GDM1 (cell line): ENCODE data around the gene SLC39A1.
A peak's percentile ranks its signal among the peaks of the same experiment; 100 is the strongest.
"Not testable (repeated sequence)": the region's sequence is repeated elsewhere in the genome, so short reads cannot be mapped to it uniquely, and the experiment has no call there.

ENCODE experiments used
- DNase-seq: peaks from one replicate; lab custom pipeline; 2025; lab: John Stamatoyannopoulos, UW

The SLC39A1 gene

DNA sequence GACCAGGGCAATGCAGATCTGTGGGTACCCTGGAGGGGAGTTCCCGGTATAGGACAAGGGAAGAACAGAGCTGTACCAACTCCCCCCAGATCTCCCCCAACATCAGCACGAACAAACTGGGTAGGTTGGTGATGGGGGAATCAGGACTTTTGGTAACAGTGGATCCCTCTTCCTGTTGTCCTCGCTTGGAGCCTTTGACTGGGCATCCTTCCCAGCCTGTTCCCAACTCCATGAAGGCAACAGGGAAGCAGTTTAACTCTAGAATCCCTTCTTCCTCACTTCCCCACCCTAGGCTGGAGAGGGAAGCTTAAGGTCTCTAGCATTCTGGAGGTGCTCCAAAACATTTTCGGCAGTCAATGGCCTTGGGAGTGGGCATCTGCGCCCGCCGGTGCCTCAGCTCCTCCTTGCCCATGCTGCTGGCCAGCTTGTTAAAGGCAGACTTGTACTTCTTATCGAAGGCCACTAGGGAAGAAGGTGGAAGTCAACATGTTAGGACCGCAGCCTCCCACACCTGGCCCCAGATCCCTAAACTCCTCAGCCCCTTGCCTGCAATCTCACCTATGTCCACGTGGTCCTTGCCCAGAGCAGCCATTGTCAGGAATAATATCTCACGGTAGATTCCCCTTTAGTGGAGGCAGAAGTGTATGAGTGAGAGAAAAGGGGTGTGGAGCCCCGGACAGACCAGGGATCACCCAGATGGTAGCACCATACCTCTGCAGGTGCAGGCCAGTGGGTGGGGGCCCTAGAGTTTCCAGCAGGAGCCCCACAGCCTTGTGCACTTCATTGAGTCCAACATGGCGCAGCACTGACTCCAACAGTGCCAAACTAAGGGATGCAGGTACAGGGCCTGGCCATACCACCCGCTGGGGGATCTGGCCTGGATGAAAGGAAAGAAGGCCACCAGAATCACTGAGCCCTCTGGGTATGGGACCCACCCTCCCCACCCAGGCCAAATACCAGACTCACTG lies 33.1 kb downstream of the SLC39A1 start:
- DNase-seq = no peak

DNA sequence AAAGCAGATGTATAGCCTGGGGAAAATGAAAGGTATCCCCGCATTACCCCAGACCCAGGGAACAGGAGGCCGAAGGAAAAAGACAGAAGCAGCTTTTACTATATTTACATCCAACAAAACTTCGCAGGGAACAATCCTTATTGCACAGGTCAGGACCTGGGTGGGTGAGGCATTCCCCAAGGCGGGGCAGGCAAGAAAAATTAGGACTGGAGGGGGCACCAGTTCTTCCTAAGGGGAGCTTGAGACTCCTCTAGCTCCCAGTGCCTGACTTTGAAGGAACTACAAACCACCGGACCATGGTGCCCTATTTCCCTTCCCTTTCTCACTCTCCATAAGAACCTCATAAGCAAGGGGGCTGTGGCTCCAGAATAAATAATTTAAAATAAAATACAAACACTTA lies 33.9 kb downstream of the SLC39A1 start:
- DNase-seq = no peak

DNA sequence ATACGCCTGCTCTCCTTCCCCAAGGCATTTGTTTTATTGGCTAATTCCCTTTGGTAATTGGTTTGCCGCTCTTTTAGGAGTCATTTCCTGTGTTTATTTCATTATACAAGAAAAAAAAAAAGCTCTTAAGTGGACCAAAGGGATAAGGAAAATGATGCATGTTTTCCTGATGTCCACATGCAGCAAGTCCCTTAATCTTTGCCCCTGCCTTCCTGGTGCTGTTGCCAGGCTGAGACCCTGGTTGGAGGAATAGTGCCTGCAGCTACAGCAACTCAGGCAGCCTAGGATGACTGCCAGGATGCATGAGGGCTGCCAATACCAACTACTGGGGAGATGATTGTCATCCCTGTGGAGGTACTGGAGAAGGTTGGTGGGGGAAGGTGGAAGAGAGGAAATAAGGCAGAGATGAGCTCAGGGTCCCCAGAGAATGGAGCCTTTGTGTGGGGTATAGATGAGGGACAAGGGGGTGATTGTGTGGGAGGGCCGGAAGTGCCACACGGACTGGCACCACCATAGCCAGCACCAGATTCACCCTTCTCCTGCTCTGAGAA lies 34.5 kb downstream of the SLC39A1 start:
- no peak for DNase-seq

DNA sequence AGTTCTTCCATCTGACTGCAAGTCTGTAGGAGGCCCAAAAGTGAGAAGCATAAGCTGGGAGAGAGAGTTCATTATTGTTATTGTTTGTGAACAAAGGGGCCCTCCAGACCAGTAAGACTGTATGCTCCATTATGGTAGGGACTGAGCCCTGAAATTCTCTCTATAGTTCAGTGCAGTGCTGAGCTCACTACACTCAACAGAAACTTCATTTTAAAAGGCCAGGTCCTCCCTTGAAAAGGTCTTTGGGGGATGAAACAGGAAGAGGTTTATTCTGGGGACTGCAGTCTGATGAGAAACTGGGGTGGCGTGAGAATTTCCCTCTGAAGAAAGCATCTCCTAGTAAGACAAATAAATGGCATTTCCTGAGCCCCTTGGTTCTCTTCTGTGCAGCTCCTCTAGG lies 35.1 kb downstream of the SLC39A1 start:
- no peak for DNase-seq

DNA sequence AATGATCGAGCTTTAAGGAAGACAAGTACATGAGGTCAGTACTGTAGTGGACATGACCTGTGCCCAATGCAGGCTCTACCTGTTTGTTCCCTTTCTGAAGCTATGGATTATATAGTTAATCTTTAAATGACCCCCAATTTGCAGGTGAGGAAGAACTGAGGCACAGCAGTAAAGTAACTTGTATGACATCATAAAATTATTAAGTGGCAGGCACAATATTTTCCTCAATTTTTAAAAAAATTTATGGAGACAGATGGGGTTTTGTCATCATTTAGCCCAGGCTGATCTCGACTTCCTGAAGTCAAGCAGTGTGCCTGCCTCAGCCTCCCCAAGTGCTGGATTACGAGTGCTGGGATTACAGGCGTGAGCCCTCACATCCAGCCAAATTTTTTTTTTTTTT lies 36.9 kb downstream of the SLC39A1 start:
- no peak for DNase-seq

DNA sequence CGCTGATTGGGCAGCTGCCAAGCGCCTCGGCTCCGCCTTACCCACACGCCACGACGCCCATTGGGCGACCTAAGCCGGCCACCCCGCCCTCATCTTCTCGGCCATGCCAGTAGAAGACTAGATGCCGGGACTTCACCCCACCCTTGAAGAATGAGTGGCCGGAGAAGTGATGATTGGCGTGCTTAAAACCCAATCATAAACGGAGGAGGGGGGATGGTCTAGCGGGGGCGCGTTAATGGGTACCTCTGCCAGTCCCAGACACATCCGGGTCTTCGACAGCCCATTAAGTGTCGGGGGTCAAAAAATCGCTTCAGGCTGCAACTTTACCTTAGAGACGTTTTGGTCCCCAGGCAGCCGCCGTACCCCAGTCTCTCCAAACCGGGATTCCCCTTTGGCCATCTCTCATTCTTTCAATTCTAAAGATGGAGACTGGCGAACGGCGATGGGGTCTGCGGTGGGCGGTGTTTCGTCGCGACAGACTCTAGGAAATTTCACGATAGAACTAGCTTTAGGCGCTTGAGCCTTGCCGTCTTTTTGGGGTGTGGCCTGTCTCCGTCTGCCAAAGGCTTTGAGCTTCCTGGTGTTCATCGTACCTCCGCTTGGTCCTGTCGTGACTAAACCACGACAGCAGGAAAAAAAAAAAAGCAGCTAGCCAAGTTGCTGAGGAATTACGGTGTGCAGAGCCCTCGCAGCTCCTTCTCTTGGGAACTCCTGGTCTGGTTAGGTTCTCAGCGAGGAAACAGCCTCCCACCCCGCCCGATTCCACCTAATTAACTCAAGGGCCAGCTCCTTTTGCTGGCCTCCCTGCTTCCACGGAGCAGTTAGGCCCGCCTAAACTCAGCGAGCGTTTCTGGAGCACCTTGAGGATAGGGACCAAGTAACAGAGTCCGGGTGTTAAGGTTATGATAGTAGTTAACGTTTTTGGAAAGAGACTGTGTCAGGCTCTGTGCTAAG lies 40.1 kb downstream of the SLC39A1 start, which contains the start of gene GATAD2B:
GATAD2B (minus strand) TSS at position 1 of the 954 bp plus-strand sequence. CDS start 94,625 bp downstream, outside the sequence.
- peak; percentile 100 for DNase-seq

DNA sequence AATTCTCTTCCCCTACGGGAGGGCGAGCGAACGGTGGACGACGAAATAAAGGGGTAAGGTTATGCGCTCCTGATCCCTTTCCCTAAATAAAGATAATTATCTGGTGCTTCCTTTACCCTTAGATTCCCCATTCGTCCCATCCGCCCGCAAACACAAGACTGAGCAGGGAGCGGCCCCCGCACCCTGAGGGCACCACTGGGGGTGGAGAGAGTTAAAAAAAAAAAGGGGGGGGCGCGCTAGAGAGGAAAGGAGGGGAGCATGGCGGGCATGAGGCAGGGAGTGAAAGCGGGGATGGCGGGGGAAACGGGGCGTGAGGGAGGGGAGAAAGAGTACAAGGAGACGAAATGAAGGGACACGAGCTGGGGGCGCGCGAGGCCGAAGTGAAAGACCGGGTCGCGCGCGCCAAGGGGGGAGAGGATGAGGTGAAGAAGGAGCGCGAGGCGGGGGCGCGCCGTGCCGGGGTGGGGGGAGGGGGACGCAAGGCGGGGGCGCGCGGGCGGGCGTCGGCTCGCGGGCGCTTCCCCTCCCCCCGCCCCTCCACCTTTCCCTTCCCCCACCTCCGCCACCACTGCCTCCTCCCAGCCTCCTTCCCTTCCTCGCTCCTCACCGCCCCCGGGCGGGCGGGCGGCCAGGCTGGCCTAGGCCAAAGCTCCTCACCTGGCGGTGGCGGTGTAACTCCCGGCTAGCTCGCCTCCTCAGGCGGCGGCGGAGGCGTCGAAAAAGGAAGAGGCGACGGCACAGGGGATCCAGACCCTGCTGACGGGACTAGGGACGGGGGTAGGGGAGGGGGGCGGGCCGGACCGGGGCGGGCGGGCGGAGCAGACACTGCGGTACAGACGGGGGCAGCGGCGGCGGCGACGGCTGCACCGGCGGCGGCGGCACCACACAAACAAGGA lies 41.0 kb downstream of the SLC39A1 start:
- peak; percentile 59 for DNase-seq

DNA sequence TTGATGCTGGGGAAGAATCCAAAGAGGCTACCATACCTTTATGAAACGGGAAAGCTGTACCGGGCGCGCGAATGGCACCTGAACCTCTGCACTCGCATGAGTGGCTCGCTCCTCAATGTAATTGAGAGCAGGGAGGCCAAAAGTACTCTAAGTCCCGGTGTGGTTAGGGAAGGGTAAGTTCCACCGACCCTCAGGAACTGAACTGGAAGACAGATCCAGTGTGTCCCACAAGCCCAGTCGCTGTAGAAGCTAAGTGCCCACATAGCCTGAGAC lies 41.6 kb downstream of the SLC39A1 start:
- DNase-seq = no peak

DNA sequence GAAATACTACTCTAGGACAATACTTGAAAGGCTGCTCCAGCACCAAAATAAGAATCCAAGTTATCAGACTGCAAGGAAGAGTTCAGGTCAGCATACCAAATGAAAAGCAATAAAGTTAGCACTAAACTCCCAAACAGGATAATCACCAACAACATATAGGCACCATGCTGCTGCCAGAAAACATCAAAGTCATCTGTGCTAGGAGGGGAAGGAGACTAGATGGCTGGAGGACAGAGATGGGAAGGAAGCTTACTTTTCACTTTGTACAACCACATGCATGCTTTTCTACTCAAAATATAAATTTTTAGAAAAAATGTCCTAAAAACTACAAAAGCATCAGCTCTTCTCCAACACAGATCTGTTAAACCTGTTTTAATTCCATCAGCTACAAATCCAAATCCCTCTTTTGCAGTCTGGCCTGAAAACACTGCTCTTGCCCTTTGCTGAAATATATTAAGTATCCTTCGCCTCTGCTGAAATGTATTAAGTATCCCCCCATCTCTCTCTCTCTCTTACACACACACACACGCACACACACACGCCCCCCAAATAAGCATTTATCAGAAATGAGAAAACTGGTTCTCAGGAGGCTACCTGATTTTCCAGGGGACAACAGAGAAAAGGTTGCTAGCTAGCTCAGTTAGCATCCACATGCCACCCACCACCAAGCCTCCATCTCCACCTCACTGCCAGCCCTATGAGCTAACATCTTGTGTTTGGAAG lies 42.1 kb downstream of the SLC39A1 start:
- no peak for DNase-seq

DNA sequence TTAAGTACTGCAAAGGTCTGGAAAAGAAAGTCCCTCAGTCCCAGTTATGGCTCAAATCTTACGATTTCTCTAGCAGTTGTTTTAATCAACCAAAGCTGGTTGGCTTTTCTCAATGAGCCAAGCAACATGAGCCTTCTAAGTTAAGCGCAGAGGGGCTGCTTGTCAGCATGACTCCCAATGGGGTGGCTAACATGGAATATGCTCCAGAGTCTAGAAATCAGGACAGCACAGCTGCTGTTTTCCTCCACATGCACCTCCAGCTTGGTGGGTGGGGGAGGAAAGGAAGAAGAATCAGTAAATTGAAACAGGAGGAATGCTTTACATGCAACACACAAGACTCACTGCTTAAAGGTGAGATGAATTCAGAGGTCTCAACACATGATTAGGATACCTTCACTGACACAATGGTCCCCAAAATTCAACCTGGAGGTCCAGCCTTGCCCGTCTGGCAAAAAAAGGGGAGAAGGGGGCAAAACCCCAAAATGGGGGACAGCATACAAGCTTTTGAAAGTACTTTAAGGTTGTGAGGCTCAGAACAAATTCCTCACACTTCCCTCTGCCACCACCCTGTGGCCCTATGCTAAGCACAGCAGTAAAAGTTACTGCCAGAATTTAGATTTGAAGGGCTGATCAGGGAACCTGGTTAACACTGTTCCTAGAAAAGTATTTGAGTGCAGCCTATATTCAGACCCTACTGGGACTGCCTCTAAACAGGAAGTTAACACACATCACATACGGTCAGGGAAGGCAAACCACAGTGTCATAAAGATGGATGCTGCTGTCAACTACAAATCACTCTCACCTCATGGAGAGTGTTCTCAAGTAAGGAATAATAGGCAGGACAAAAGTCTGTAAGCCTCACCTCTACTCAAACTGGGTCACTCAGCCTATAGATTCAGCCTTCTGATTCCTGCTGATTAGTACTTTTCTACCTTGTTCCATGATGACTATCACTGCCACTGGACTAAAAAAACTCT lies 43.2 kb downstream of the SLC39A1 start:
- DNase-seq = peak; percentile 43

DNA sequence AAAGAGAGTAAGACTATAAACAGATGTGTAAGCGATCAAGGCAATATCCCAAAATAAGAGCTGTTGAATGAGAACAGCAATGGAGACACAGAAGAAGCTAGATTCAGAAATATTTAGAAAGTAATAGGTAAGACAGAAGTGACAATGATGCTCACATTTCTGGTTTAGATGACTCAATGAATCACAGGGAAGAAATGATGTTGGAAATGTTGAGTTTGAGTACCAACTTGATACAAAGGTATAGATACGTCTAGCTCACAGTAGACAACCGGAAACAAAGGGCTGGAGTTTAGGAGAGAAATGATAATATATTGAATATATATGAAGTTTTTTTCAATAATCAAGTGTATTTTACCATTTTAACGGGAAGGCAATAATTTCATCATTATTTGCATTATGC lies 47.0 kb downstream of the SLC39A1 start:
- DNase-seq = no peak

DNA sequence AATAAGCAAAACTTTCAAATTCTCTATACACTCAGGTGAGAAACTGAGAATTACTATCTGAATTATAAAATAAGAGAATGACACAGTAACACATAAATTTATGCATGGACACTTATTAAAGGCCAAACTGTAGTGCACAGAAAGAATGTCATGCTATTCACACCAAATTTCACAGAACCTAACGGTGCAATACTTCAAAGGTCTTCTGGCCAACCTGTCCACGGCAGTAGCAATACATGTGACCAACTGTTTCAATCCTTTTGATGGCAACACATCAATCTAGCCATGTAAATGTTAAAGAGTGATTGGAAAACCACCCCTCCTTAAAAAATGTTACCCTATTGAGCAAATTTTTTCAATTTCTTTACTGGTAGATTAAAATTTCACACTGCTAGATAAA lies 51.0 kb downstream of the SLC39A1 start:
- no peak for DNase-seq

DNA sequence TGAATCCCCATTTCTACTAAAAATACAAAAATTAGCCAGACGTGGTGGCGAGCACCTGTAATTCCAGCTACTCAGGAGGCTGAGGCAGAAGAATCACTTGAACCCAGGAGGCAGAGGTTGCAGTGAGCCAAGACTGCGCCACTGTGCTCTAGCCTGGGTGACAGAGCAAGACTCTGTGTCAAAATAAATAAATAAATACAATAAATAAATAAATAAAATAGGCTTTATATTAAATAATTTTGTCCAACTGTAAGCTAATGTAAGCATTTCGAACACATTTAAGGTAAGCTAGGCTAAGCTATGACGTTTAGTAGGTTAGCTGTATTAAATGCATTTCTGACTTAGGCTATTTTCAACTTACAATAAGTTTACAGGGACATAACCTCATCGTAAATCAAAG lies 52.8 kb downstream of the SLC39A1 start:
- DNase-seq = not testable (repeated sequence)
